ENCODE results near the gene OOSP2.

DNA sequence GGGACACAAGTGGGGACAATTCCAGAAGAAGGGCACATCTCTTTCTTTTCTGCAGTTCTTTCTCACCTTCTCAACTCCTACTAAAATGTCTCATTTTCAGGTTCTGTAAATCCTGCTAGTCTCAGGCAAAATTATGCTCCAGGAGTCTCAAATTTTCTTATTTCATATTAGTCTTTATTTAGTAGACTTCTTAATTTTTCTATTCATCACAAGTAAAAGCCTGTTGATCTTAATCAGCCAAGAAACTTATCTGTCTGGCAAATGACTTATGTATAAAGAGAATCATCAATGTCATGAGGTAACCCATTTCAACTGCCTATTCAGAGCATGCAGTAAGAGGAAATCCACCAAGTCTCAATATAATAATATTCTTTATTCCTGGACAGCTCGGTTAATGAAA, 48.2 kb downstream of the OOSP2 start, which contains the start of gene MS4A2:
- TF ChIP-seq, protein P1, sequence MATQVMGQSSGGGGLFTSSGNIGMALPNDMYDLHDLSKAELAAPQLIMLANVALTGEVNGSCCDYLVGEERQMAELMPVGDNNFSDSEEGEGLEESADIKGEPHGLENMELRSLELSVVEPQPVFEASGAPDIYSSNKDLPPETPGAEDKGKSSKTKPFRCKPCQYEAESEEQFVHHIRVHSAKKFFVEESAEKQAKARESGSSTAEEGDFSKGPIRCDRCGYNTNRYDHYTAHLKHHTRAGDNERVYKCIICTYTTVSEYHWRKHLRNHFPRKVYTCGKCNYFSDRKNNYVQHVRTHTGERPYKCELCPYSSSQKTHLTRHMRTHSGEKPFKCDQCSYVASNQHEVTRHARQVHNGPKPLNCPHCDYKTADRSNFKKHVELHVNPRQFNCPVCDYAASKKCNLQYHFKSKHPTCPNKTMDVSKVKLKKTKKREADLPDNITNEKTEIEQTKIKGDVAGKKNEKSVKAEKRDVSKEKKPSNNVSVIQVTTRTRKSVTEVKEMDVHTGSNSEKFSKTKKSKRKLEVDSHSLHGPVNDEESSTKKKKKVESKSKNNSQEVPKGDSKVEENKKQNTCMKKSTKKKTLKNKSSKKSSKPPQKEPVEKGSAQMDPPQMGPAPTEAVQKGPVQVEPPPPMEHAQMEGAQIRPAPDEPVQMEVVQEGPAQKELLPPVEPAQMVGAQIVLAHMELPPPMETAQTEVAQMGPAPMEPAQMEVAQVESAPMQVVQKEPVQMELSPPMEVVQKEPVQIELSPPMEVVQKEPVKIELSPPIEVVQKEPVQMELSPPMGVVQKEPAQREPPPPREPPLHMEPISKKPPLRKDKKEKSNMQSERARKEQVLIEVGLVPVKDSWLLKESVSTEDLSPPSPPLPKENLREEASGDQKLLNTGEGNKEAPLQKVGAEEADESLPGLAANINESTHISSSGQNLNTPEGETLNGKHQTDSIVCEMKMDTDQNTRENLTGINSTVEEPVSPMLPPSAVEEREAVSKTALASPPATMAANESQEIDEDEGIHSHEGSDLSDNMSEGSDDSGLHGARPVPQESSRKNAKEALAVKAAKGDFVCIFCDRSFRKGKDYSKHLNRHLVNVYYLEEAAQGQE (IDR thresholded peaks at IDR 0.05; ENCODE audit: insufficient read depth in 1 of 2, low read depth in 2 of 2, low read length in 2 of 2) = no peak
- no peak for TF ChIP-seq POLR2AphosphoS5 (IDR thresholded peaks at IDR 0.05; ENCODE audit: low read depth, low read length)
- TF ChIP-seq FOXP2 (optimal IDR thresholded peaks at IDR 0.05; ENCODE audit: borderline replicate concordance, extremely low read depth, extremely low read length, insufficient read depth) = no peak
